ENCODE results near the gene XKR7. TPM values are rescaled to one million over a fixed set of nuclear protein-coding genes. Genes with fewer than 3 reads are reported as not detected.

Gene XKR7
- total and polyA plus RNA-seq, 8 donors, result under 0.01 to 0.58 (median 0.21) TPM; not detected in 4

- Histone ChIP-seq H3K4me1 (no peaks in the 10 kb centered on the region), H3K27ac (no peak overlapping the region), H3K9me3 (no peaks in the 10 kb centered on the region), H3K36me3 (no peaks in the 10 kb centered on the region), H3K4me3 (no peak overlapping the region), H3K27me3 (peaks cover 0 to 42% (median 11%) of the 10 kb centered on the region in 3 donors)
- no peak for DNase-seq
- 75 to 85% (median 82%) methylated on average over 4 of the region's 4 CpGs for WGBS, 5 donors
- intact Hi-C loops (cut with DNase I; ENCODE audit: low total_unique reads), result no loop called here
- no peak for TF ChIP-seq POLR2AphosphoS5 (IDR thresholded peaks at IDR 0.05)
- TF ChIP-seq CTCF (IDR thresholded peaks at IDR 0.05), result no peak
- TF ChIP-seq EP300 (IDR thresholded peaks at IDR 0.05), result no peak
- no peak for TF ChIP-seq POLR2A (IDR thresholded peaks at IDR 0.05)
These were observed 9.1 kb downstream of the XKR7 start for GRCh38 chr20:31977080-31977479.

- H3K27ac ChIP-seq, result no peak overlapping the region
- whole genome bisulfite sequencing, 5 donors, result 61 to 63% (median 62%) methylated on average over 6 of the region's 6 CpGs
- no peak for TF ChIP-seq EP300 (IDR thresholded peaks at IDR 0.05)
- TF ChIP-seq POLR2AphosphoS5 (IDR thresholded peaks at IDR 0.05), result no peak
- TF ChIP-seq POLR2A (IDR thresholded peaks at IDR 0.05), result no peak
- TF ChIP-seq CTCF (IDR thresholded peaks at IDR 0.05), result no peak
- H3K36me3 ChIP-seq, result no peaks in the 10 kb centered on the region
- H3K27me3 ChIP-seq, result peaks cover 0 to 31% (median 7%) of the 10 kb centered on the region in 3 donors
- no peak overlapping the region for H3K4me3 ChIP-seq
- DNase-seq, result no peak
- intact Hi-C loops (cut with DNase I; ENCODE audit: low total_unique reads), result no loop called here
- no peaks in the 10 kb centered on the region for H3K9me3 ChIP-seq
- no peaks in the 10 kb centered on the region for H3K4me1 ChIP-seq
These were observed 11.9 kb downstream of the XKR7 start for GRCh38 chr20:31979713-31980426.

- intact Hi-C loops (cut with DNase I; ENCODE audit: low total_unique reads), result no loop called here
- Histone ChIP-seq H3K4me1 (no peaks in the 10 kb centered on the region), H3K36me3 (no peaks in the 10 kb centered on the region), H3K9me3 (no peaks in the 10 kb centered on the region), H3K27me3 (peaks cover 0 to 26% (median 0%) of the 10 kb centered on the region in 3 donors), H3K27ac (no peak overlapping the region), H3K4me3 (no peak overlapping the region)
- 67 to 79% (median 77%) methylated on average over 2 of the region's 2 CpGs for WGBS, 5 donors
- no peak for DNase-seq
- no peak for TF ChIP-seq POLR2AphosphoS5 (IDR thresholded peaks at IDR 0.05)
- TF ChIP-seq EP300 (IDR thresholded peaks at IDR 0.05), result no peak
- no peak for TF ChIP-seq POLR2A (IDR thresholded peaks at IDR 0.05)
- TF ChIP-seq CTCF (IDR thresholded peaks at IDR 0.05), result no peak
These were observed 13.8 kb downstream of the XKR7 start for GRCh38 chr20:31981784-31982183.

- intact Hi-C loops (cut with DNase I; ENCODE audit: low total_unique reads), result no loop called here
- Histone ChIP-seq H3K9me3 (no peaks in the 10 kb centered on the region), H3K27me3 (peaks cover 0 to 16% (median 0%) of the 10 kb centered on the region in 3 donors), H3K36me3 (no peaks in the 10 kb centered on the region), H3K27ac (no peak overlapping the region), H3K4me3 (no peak overlapping the region), H3K4me1 (no peaks in the 10 kb centered on the region)
- WGBS, 5 donors, result 19 to 52% (median 42%) methylated on average over 6 of the region's 6 CpGs
- peak in 1 of 2 donors; percentile 25 for DNase-seq
- TF ChIP-seq POLR2AphosphoS5 (IDR thresholded peaks at IDR 0.05), result no peak
- no peak for TF ChIP-seq CTCF (IDR thresholded peaks at IDR 0.05)
- TF ChIP-seq POLR2A (IDR thresholded peaks at IDR 0.05), result no peak
- TF ChIP-seq EP300 (IDR thresholded peaks at IDR 0.05), result no peak
These were observed 17.1 kb downstream of the XKR7 start for GRCh38 chr20:31984981-31985471.
